Peyer's patch (tissue), 4 donors: ENCODE results near the gene ITGAE.
"Not testable (repeated sequence)": the region's sequence is repeated elsewhere in the genome, so short reads cannot be mapped to it uniquely, and the experiment has no call there.

ENCODE experiments used
- CTCF ChIP-seq, 6 experiments: fragments of 450-650 bp in 4 of 6; fragments of 200-600 bp in 2 of 6; sonication (generic) in 1 of 6; IDR thresholded peaks; one replicate each; pipeline ENCODE4 v1.5.1; 2017 to 2019; ENCODE audit warnings: antibody characterized with exemption in 6 of 6, mild to moderate bottlenecking in 3 of 6, moderate library complexity in 1 of 6
- POLR2A ChIP-seq, 2 donors: fragments of 450-650 bp; IDR thresholded peaks; one replicate each; pipeline ENCODE4 v1.5.1; 2017; ENCODE audit warnings: antibody characterized with exemption in 2 of 2, mild to moderate bottlenecking in 2 of 2, moderate library complexity in 2 of 2

- TF ChIP-seq CTCF, POLR2A (IDR thresholded peaks at IDR 0.05): not testable (repeated sequence)
Observed at GRCh38 chr17:3844556-3844955, 43.6 kb upstream of the ITGAE start.
